Dendritic cell treated with granulocyte-macrophage colony-stimulating factor and Interleukin-4, amounts not matched to agents 40 ng/mL and 50 ng/mL, for 4 days (primary cell): Measurements from ENCODE around the gene CALML5.

Experiments
- H3K27ac Mint-ChIP-seq: one replicate; pipeline ENCODE4 v1.8.0; 2022; ENCODE audit warnings: mild to moderate bottlenecking, mixed read lengths
- H3K27me3 Mint-ChIP-seq: one replicate; pipeline ENCODE4 v1.8.0; 2022; ENCODE audit warnings: mild to moderate bottlenecking, mixed read lengths
- H3K36me3 Mint-ChIP-seq: one replicate; pipeline ENCODE4 v1.8.0; 2022; ENCODE audit warnings: low read depth, mixed read lengths
- H3K4me1 Mint-ChIP-seq: one replicate; pipeline ENCODE4 v1.8.0; 2022; ENCODE audit warnings: low read depth, mixed read lengths
- H3K4me3 Mint-ChIP-seq: one replicate; pipeline ENCODE4 v1.8.0; 2022; ENCODE audit warnings: mild to moderate bottlenecking, moderate library complexity, mixed read lengths
- H3K9me3 Mint-ChIP-seq: one replicate; pipeline ENCODE4 v1.8.0; 2022; ENCODE audit warnings: mixed read lengths
- intact Hi-C: fragments of 100-400 bp; cut with micrococcal nuclease; formaldehyde crosslinking; loops from one replicate; pipeline ENCODE4 v1.15.0; 2022

The CALML5 gene

DNA sequence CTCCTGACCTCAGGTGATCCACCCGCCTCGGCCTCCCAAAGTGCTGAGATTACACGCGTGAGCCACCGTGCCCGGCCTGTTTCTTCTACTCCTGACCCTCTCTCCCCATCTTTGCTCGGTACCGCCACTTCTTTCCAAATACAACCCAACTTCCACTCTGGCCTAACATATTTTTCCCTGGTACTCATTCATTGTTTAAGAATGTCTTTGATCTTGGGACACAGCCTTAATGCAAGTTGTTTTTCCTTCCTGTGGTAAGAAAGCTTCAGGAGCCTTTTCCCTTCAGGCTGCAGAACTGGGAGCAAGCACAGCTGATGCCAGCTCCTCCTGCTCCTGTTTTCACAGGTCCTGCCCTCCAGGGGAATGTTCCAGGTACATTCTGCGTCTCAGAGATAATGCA lies 39.1 kb upstream of the CALML5 start:
- Mint-ChIP-seq H3K27ac (no peak overlapping the region), H3K36me3 (no peaks in the 10 kb centered on the region), H3K27me3 (peaks cover 5% of the 10 kb centered on the region), H3K4me1 (peaks cover 11% of the 10 kb centered on the region), H3K9me3 (peaks cover 17% of the 10 kb centered on the region), H3K4me3 (no peak overlapping the region)
- intact Hi-C loops, result no loop called here

GRCh38 chr10:5537684-5538083 lies 38.3 kb upstream of the CALML5 start:
- H3K4me3 Mint-ChIP-seq, result no peak overlapping the region
- H3K27me3 Mint-ChIP-seq, result peaks cover 6% of the 10 kb centered on the region
- intact Hi-C loops, result no loop called here
- no peaks in the 10 kb centered on the region for H3K36me3 Mint-ChIP-seq
- no peak overlapping the region for H3K27ac Mint-ChIP-seq
- peaks cover 17% of the 10 kb centered on the region for H3K9me3 Mint-ChIP-seq
- H3K4me1 Mint-ChIP-seq, result peaks cover 14% of the 10 kb centered on the region

DNA sequence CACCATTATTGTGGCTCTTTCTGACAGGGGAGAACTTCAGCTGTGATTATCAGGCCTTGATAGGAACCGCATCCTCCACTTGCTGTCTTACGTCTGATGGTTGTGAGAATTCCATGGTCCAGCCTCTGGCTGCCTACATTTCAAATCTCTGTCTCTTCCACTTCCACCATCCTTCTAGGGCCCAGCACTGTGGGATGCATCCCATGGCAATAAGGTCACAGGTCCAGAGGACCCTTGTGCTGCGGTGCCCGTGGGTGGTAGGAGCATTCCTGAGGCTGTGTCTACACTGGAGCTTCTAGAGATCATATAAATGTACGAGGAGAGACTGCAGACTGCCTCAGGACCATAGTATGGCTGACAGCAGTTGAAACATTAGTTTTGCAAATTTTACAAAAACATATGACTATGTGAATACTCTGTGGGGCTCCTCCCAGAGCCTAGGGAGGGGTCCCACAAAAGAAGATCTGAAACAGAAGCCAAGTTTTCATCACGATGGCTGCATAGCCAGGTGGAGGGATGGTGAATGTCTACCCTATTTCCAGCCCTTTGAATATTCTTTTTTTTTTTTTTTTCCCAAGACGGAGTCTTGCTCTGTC lies 37.2 kb upstream of the CALML5 start:
- intact Hi-C loops, result no loop called here
- Mint-ChIP-seq H3K27me3 (peaks cover 6% of the 10 kb centered on the region), H3K9me3 (peaks cover 9% of the 10 kb centered on the region), H3K4me1 (peaks cover 16% of the 10 kb centered on the region), H3K4me3 (no peak overlapping the region), H3K36me3 (no peaks in the 10 kb centered on the region), H3K27ac (no peak overlapping the region)

DNA sequence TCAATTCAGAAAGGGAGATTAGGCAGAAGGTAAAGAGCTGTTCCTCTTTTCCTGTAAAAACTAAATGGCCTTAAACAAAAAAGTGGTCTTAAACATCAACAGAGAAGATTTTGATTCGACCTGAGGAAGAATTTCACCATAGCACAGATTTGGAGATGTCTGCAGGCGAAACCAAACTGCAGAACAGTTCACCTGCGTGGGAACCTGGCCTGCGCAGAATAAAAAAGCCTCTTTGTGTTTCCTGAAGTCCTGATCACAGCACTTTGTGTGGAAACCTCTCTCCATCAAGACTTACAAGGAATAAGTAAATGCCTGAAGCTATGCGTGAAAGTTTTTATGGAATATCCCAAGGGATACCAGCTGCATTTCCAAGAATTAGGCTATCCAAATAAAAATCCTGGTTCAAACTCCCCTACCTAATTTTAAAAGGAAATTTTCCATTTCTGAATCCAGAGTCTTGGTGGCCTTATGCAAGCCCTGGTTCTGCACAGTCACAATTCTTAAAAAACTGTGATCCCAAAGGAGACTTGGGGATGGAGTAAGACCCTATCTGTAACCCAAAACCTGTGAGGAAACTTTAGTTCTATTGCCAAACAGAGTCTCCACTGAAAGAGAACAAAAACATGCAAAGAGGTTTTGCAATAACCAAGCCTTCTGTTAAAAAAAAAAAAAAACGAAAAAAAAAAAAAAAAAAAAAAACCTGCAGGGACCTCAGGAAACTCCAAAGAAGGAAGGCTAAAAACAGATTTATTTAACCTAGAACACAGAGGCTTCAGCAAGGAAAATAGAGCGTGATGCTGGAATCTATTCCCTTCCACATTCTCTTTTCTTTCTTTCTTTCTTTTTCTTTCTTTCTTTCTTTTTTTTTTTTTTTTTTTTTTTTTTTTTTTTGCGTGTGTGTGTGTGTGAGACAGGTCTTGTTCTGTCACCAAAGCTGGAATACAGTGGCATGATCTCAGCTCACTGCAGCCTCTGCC lies 35.8 kb upstream of the CALML5 start:
- intact Hi-C loops, result no loop called here
- peaks cover 6% of the 10 kb centered on the region for H3K27me3 Mint-ChIP-seq
- no peaks in the 10 kb centered on the region for H3K36me3 Mint-ChIP-seq
- H3K27ac Mint-ChIP-seq, result no peak overlapping the region
- H3K4me1 Mint-ChIP-seq, result peaks cover 16% of the 10 kb centered on the region
- no peaks in the 10 kb centered on the region for H3K9me3 Mint-ChIP-seq
- no peak overlapping the region for H3K4me3 Mint-ChIP-seq

- H3K27ac Mint-ChIP-seq, result no peak overlapping the region
- peaks cover 8% of the 10 kb centered on the region for H3K27me3 Mint-ChIP-seq
Measured at GRCh38 chr10:5534051-5534821, 34.9 kb upstream of the CALML5 start.

GRCh38 chr10:5533098-5533731 lies 33.8 kb upstream of the CALML5 start:
- peaks cover 4% of the 10 kb centered on the region for H3K4me1 Mint-ChIP-seq
- no peaks in the 10 kb centered on the region for H3K9me3 Mint-ChIP-seq
- H3K27me3 Mint-ChIP-seq, result peaks cover 9% of the 10 kb centered on the region
- intact Hi-C loops, result no loop called here
- H3K36me3 Mint-ChIP-seq, result no peaks in the 10 kb centered on the region
- H3K4me3 Mint-ChIP-seq, result no peak overlapping the region
- no peak overlapping the region for H3K27ac Mint-ChIP-seq

More at GRCh38 chr10:5534051-5534821, 34.9 kb upstream of the CALML5 start:
- H3K36me3 Mint-ChIP-seq, result no peaks in the 10 kb centered on the region
- no peaks in the 10 kb centered on the region for H3K9me3 Mint-ChIP-seq
- intact Hi-C loops, result no loop called here
- no peak overlapping the region for H3K4me3 Mint-ChIP-seq
- peaks cover 10% of the 10 kb centered on the region for H3K4me1 Mint-ChIP-seq

- Mint-ChIP-seq H3K36me3 (no peaks in the 10 kb centered on the region), H3K4me1 (peaks cover 4% of the 10 kb centered on the region), H3K27ac (no peak overlapping the region), H3K4me3 (no peak overlapping the region), H3K9me3 (no peaks in the 10 kb centered on the region), H3K27me3 (peaks cover 8% of the 10 kb centered on the region)
- intact Hi-C loops, result no loop called here
Measured at GRCh38 chr10:5532618-5533097, 33.3 kb upstream of the CALML5 start.

GRCh38 chr10:5532307-5532605 lies 32.9 kb upstream of the CALML5 start:
- no peaks in the 10 kb centered on the region for H3K36me3 Mint-ChIP-seq
- no peak overlapping the region for H3K4me3 Mint-ChIP-seq

GRCh38 chr10:5531558-5532306 lies 32.4 kb upstream of the CALML5 start:
- no peaks in the 10 kb centered on the region for H3K36me3 Mint-ChIP-seq
- H3K27me3 Mint-ChIP-seq, result peaks cover 11% of the 10 kb centered on the region
- no peak overlapping the region for H3K27ac Mint-ChIP-seq
- intact Hi-C loops, result no loop called here
- H3K4me1 Mint-ChIP-seq, result peaks cover 4% of the 10 kb centered on the region
- H3K9me3 Mint-ChIP-seq, result no peaks in the 10 kb centered on the region
- no peak overlapping the region for H3K4me3 Mint-ChIP-seq

More at GRCh38 chr10:5532307-5532605, 32.9 kb upstream of the CALML5 start:
- Mint-ChIP-seq H3K4me1 (peaks cover 4% of the 10 kb centered on the region), H3K27ac (no peak overlapping the region), H3K27me3 (peaks cover 10% of the 10 kb centered on the region), H3K9me3 (no peaks in the 10 kb centered on the region)
- intact Hi-C loops, result no loop called here

DNA sequence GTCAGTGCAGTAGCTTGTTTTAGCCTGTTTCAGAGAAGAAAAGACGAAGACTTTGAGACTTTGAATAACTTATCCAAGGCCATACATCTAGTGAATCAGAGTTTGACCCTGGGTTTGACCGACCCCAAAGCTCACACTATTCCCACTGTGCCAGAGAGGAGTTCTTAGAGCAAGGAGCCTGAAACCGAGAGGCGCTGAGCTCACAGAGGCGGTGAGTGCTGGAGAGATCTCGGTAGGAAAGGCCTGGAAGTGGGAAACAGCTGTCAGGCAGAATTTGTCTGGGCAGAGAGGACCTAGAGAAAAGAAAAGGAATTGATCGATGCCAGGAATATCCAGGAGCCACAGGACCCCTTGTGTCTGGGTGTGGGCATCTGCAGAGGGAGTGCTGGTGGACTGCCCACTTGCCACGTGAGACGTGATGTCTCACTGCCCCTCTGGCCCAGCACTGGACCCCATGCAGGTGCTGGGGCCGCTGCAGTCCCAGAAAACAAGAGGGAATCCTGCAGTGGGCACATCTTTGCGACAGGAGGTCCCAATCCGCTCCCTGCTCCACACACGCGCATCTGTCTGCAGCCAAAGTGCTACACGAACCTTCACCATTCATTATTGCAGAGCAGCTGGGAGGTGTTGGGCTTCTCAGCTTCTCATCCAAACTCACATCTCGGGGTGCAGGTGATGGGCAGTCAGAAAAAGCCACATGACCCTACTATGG lies 31.6 kb upstream of the CALML5 start:
- intact Hi-C loops, result no loop called here
- Mint-ChIP-seq H3K9me3 (no peaks in the 10 kb centered on the region), H3K27me3 (peaks cover 11% of the 10 kb centered on the region), H3K4me1 (peaks cover 10% of the 10 kb centered on the region), H3K36me3 (no peaks in the 10 kb centered on the region), H3K4me3 (no peak overlapping the region), H3K27ac (no peak overlapping the region)

GRCh38 chr10:5530412-5530806 lies 31.0 kb upstream of the CALML5 start:
- no peak overlapping the region for H3K27ac Mint-ChIP-seq

DNA sequence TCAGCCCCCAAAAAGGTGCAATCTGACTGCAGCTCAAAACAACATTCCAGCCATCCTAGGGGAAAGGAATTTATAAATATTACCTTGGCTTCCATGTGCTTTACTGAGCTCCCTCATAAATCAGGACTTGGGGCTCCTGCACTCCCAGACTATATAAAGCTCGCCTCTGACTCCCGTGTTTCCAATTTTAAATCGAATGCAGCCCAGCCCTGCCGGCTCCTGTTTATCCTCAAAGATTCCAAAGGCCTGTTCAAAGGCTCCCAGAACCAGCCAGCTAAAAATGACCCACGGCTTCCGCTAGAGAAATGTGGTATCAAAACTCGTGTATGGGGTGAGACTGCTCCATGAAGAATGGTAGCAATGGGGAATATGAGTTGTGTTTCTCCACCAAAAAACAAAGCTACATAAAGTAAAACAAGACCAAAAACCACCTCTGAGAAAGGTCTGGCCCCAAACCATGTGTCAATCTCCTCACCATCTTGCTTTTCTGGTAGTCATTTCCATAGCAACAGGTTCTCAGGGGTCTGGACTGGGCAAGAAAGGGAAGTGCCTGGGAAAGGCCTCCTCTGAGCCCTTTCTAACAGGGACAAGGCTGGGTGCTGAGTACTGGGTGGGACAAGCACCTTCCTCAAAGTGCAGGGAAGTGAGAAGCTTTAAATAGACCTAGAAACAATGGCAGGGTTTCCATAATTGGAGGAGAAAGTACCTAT lies 30.5 kb upstream of the CALML5 start:
- H3K4me1 Mint-ChIP-seq, result peaks cover 11% of the 10 kb centered on the region
- no peaks in the 10 kb centered on the region for H3K36me3 Mint-ChIP-seq
- no peaks in the 10 kb centered on the region for H3K9me3 Mint-ChIP-seq
- peaks cover 11% of the 10 kb centered on the region for H3K27me3 Mint-ChIP-seq
- no peak overlapping the region for H3K27ac Mint-ChIP-seq
- intact Hi-C loops, result no loop called here
- no peak overlapping the region for H3K4me3 Mint-ChIP-seq

More at GRCh38 chr10:5530412-5530806, 31.0 kb upstream of the CALML5 start:
- Mint-ChIP-seq H3K4me3 (no peak overlapping the region), H3K4me1 (peaks cover 11% of the 10 kb centered on the region), H3K36me3 (no peaks in the 10 kb centered on the region), H3K9me3 (no peaks in the 10 kb centered on the region), H3K27me3 (peaks cover 11% of the 10 kb centered on the region)
- intact Hi-C loops, result no loop called here
